ENCODE results near the gene RTN1. TPM values are rescaled to one million over a fixed set of nuclear protein-coding genes. Genes with fewer than 3 reads are reported as not detected.

RTN1 gene
- total RNA-seq, 1 experiment from 2014 or later = 1.1 TPM

DNA sequence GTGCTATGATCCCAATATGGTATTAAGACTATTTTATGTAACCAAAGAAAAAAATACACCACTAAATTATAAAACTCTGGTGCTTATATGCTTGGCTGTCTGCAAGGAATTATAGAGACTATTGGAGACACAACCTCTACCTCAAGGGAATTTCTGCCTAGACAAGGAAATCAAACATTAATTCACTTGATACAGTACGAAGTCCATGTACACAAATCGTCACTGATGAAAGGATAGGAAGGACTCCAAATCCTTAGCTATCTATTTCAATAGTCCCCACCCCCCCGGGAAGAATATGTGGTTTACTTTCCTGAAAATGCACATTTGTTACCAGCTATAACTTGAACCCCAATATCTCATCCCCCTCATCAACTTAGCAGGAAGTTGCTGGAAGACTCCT is 21.9 kb downstream of the RTN1 start:
- Mint-ChIP-seq H3K27ac (no peak overlapping the region), H3K36me3 (no peaks in the 10 kb centered on the region), H3K9me3 (no peaks in the 10 kb centered on the region), H3K4me3 (no peak overlapping the region), H3K27me3 (ENCODE audit: low read depth) (no peaks in the 10 kb centered on the region), H3K4me1 (peaks cover 9% of the 10 kb centered on the region)
- ATAC-seq = no peak
- TF ChIP-seq, protein P1, sequence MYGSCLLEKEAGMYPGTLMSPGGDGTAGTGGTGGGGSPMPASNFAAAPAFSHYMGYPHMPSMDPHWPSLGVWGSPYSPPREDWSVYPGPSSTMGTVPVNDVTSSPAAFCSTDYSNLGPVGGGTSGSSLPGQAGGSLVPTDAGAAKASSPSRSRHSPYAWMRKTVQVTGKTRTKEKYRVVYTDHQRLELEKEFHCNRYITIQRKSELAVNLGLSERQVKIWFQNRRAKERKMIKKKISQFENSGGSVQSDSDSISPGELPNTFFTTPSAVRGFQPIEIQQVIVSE (CRISPR knock-in tag; IDR thresholded peaks at IDR 0.05; ENCODE audit: borderline replicate concordance) = no peak
- TF ChIP-seq, protein P2, sequence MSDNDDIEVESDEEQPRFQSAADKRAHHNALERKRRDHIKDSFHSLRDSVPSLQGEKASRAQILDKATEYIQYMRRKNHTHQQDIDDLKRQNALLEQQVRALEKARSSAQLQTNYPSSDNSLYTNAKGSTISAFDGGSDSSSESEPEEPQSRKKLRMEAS (CRISPR knock-in tag; IDR thresholded peaks at IDR 0.05) = no peak
- TF ChIP-seq ZNF416 (CRISPR knock-in tag; IDR thresholded peaks at IDR 0.05) (no peak), ZNF138 (CRISPR knock-in tag; conservative IDR thresholded peaks at IDR 0.05) (no peak), ZNF219 (CRISPR knock-in tag; IDR thresholded peaks at IDR 0.05; ENCODE audit: borderline replicate concordance) (no peak), HMGA2 (CRISPR knock-in tag; IDR thresholded peaks at IDR 0.05) (no peak), IRF2 (CRISPR knock-in tag; IDR thresholded peaks at IDR 0.05; ENCODE audit: borderline replicate concordance, low read depth) (no peak), KAT7 (CRISPR knock-in tag; IDR thresholded peaks at IDR 0.05; ENCODE audit: borderline replicate concordance) (no peak), JUN (CRISPR knock-in tag; IDR thresholded peaks at IDR 0.05) (no peak)
- TF ChIP-seq, protein P3, sequence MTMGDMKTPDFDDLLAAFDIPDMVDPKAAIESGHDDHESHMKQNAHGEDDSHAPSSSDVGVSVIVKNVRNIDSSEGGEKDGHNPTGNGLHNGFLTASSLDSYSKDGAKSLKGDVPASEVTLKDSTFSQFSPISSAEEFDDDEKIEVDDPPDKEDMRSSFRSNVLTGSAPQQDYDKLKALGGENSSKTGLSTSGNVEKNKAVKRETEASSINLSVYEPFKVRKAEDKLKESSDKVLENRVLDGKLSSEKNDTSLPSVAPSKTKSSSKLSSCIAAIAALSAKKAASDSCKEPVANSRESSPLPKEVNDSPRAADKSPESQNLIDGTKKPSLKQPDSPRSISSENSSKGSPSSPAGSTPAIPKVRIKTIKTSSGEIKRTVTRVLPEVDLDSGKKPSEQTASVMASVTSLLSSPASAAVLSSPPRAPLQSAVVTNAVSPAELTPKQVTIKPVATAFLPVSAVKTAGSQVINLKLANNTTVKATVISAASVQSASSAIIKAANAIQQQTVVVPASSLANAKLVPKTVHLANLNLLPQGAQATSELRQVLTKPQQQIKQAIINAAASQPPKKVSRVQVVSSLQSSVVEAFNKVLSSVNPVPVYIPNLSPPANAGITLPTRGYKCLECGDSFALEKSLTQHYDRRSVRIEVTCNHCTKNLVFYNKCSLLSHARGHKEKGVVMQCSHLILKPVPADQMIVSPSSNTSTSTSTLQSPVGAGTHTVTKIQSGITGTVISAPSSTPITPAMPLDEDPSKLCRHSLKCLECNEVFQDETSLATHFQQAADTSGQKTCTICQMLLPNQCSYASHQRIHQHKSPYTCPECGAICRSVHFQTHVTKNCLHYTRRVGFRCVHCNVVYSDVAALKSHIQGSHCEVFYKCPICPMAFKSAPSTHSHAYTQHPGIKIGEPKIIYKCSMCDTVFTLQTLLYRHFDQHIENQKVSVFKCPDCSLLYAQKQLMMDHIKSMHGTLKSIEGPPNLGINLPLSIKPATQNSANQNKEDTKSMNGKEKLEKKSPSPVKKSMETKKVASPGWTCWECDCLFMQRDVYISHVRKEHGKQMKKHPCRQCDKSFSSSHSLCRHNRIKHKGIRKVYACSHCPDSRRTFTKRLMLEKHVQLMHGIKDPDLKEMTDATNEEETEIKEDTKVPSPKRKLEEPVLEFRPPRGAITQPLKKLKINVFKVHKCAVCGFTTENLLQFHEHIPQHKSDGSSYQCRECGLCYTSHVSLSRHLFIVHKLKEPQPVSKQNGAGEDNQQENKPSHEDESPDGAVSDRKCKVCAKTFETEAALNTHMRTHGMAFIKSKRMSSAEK (CRISPR knock-in tag; IDR thresholded peaks at IDR 0.05; ENCODE audit: borderline replicate concordance) = no peak
- TF ChIP-seq, protein P4, sequence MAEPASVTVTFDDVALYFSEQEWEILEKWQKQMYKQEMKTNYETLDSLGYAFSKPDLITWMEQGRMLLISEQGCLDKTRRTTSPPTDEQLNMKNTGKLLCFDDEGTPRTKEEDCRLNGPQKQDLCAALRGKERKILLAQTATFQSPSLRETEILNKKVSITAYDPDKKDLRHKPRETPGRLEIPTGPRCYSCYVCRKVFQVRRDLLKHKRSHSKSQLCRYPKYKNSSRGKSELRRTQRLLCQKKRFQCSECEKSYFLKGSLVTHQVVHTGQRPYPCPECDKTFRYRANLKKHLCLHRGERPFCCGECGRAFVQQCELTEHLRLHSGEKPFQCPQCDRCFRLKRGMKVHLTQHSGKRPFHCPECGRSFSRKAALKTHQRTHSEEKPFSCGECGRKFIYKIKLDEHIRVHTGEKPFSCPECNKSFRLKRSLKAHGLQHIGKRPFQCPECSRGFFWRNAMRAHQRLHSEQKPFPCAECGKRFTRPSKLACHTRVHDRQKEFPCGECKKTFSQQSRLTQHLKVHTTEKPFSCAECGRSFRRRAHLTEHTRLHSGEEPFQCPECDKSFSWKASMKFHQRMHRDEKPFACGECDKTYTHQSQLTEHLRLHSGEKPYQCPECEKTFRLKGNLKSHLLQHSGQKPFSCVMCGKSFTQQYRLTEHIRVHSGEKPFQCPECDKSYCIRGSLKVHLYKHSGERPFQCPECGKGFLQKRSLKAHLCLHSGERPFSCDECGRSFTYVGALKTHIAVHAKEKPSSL (CRISPR knock-in tag; conservative IDR thresholded peaks at IDR 0.05) = no peak
- TF ChIP-seq, protein P5, sequence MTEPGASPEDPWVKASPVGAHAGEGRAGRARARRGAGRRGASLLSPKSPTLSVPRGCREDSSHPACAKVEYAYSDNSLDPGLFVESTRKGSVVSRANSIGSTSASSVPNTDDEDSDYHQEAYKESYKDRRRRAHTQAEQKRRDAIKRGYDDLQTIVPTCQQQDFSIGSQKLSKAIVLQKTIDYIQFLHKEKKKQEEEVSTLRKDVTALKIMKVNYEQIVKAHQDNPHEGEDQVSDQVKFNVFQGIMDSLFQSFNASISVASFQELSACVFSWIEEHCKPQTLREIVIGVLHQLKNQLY (CRISPR knock-in tag; IDR thresholded peaks at IDR 0.05) = no peak
- TF ChIP-seq, protein P6, sequence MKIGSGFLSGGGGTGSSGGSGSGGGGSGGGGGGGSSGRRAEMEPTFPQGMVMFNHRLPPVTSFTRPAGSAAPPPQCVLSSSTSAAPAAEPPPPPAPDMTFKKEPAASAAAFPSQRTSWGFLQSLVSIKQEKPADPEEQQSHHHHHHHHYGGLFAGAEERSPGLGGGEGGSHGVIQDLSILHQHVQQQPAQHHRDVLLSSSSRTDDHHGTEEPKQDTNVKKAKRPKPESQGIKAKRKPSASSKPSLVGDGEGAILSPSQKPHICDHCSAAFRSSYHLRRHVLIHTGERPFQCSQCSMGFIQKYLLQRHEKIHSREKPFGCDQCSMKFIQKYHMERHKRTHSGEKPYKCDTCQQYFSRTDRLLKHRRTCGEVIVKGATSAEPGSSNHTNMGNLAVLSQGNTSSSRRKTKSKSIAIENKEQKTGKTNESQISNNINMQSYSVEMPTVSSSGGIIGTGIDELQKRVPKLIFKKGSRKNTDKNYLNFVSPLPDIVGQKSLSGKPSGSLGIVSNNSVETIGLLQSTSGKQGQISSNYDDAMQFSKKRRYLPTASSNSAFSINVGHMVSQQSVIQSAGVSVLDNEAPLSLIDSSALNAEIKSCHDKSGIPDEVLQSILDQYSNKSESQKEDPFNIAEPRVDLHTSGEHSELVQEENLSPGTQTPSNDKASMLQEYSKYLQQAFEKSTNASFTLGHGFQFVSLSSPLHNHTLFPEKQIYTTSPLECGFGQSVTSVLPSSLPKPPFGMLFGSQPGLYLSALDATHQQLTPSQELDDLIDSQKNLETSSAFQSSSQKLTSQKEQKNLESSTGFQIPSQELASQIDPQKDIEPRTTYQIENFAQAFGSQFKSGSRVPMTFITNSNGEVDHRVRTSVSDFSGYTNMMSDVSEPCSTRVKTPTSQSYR (CRISPR knock-in tag; IDR thresholded peaks at IDR 0.05) = no peak
- TF ChIP-seq, protein P7, sequence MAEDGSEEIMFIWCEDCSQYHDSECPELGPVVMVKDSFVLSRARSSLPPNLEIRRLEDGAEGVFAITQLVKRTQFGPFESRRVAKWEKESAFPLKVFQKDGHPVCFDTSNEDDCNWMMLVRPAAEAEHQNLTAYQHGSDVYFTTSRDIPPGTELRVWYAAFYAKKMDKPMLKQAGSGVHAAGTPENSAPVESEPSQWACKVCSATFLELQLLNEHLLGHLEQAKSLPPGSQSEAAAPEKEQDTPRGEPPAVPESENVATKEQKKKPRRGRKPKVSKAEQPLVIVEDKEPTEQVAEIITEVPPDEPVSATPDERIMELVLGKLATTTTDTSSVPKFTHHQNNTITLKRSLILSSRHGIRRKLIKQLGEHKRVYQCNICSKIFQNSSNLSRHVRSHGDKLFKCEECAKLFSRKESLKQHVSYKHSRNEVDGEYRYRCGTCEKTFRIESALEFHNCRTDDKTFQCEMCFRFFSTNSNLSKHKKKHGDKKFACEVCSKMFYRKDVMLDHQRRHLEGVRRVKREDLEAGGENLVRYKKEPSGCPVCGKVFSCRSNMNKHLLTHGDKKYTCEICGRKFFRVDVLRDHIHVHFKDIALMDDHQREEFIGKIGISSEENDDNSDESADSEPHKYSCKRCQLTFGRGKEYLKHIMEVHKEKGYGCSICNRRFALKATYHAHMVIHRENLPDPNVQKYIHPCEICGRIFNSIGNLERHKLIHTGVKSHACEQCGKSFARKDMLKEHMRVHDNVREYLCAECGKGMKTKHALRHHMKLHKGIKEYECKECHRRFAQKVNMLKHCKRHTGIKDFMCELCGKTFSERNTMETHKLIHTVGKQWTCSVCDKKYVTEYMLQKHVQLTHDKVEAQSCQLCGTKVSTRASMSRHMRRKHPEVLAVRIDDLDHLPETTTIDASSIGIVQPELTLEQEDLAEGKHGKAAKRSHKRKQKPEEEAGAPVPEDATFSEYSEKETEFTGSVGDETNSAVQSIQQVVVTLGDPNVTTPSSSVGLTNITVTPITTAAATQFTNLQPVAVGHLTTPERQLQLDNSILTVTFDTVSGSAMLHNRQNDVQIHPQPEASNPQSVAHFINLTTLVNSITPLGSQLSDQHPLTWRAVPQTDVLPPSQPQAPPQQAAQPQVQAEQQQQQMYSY (CRISPR knock-in tag; IDR thresholded peaks at IDR 0.05) = no peak
- TF ChIP-seq, protein P8, sequence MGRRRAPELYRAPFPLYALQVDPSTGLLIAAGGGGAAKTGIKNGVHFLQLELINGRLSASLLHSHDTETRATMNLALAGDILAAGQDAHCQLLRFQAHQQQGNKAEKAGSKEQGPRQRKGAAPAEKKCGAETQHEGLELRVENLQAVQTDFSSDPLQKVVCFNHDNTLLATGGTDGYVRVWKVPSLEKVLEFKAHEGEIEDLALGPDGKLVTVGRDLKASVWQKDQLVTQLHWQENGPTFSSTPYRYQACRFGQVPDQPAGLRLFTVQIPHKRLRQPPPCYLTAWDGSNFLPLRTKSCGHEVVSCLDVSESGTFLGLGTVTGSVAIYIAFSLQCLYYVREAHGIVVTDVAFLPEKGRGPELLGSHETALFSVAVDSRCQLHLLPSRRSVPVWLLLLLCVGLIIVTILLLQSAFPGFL (CRISPR knock-in tag; IDR thresholded peaks at IDR 0.05; ENCODE audit: borderline replicate concordance) = no peak
- no peak for DNase-seq (ENCODE audit: low spot score)
- CTCF ChIA-PET = no interaction called here
- POLR2A ChIA-PET = no interaction called here

Measured in WTC11 (cell line).